Measurements from ENCODE around the gene ZNF750.

ZNF750 gene

GRCh38 chr17:82872591-82873520 lies 33.0 kb upstream of the ZNF750 start:
- no peak for DNase-seq (ENCODE audit: low spot score)

- no peak for DNase-seq (ENCODE audit: low spot score)
Measured at GRCh38 chr17:82871776-82872561, 32.1 kb upstream of the ZNF750 start.

GRCh38 chr17:82871056-82871775 lies 31.4 kb upstream of the ZNF750 start:
- peak; percentile 63 for DNase-seq (ENCODE audit: low spot score)

GRCh38 chr17:82870541-82870940 lies 30.7 kb upstream of the ZNF750 start:
- DNase-seq (ENCODE audit: low spot score) = no peak

- no peak for DNase-seq (ENCODE audit: low spot score)
Measured at GRCh38 chr17:82870091-82870491, 30.3 kb upstream of the ZNF750 start.

- no peak for DNase-seq (ENCODE audit: low spot score)
Measured at GRCh38 chr17:82869536-82869935, 29.7 kb upstream of the ZNF750 start.

GRCh38 chr17:82868715-82869131 lies 28.9 kb upstream of the ZNF750 start:
- DNase-seq (ENCODE audit: low spot score) = no peak

GRCh38 chr17:82867763-82868325 lies 28.0 kb upstream of the ZNF750 start:
- no peak for DNase-seq (ENCODE audit: low spot score)

GRCh38 chr17:82866590-82867191 lies 26.9 kb upstream of the ZNF750 start:
- DNase-seq (ENCODE audit: low spot score) = no peak

- no peak for DNase-seq (ENCODE audit: low spot score)
Measured at GRCh38 chr17:82865774-82866395, 26.1 kb upstream of the ZNF750 start.

- DNase-seq (ENCODE audit: low spot score) = no peak
Measured at GRCh38 chr17:82865274-82865673, 25.5 kb upstream of the ZNF750 start.

GRCh38 chr17:82864713-82865248 lies 25.0 kb upstream of the ZNF750 start:
- no peak for DNase-seq (ENCODE audit: low spot score)

- no peak for DNase-seq (ENCODE audit: low spot score)
Measured at GRCh38 chr17:82863941-82864712, 24.3 kb upstream of the ZNF750 start.

- DNase-seq (ENCODE audit: low spot score) = no peak
Measured at GRCh38 chr17:82863383-82863940, 23.6 kb upstream of the ZNF750 start.

GRCh38 chr17:82862737-82863382 lies 23.0 kb upstream of the ZNF750 start:
- no peak for DNase-seq (ENCODE audit: low spot score)

- no peak for DNase-seq (ENCODE audit: low spot score)
Measured at GRCh38 chr17:82862191-82862590, 22.4 kb upstream of the ZNF750 start.

- DNase-seq (ENCODE audit: low spot score) = no peak
Measured at GRCh38 chr17:82861393-82861775, 21.6 kb upstream of the ZNF750 start.

- DNase-seq (ENCODE audit: low spot score) = no peak
Measured at GRCh38 chr17:82860606-82861392, 21.0 kb upstream of the ZNF750 start.

Measured in iPS-NIHi11 (cell line).